ENCODE results near the gene TGM4. TPM values are rescaled to one million over a fixed set of nuclear protein-coding genes. Genes with fewer than 3 reads are reported as not detected.

Gene TGM4
- total RNA-seq, 4 donors from 2014 or later: not detected

DNA sequence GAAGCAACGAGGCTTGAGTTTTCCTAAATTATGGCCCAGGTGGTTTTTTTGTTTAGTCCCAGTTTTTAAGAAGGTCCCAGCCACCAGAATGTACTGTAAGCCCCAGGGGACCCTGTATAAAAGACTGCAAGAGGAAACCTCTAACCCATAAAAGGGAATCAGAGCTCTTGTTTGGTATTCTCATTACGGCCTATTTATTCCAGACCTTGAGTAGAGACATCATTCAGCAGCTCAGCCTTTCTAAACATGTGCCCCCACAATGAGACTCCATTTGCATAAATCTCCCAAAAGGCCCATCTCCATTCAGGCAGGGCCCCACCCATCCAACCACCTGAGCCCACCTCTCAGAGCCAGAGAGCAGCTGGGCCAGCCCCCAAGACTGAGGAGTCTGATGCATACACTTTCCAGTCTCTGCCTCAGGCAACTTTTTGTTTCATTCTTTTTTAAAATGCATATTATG lies 75.9 kb downstream of the TGM4 start:
- TF ChIP-seq, protein P1, sequence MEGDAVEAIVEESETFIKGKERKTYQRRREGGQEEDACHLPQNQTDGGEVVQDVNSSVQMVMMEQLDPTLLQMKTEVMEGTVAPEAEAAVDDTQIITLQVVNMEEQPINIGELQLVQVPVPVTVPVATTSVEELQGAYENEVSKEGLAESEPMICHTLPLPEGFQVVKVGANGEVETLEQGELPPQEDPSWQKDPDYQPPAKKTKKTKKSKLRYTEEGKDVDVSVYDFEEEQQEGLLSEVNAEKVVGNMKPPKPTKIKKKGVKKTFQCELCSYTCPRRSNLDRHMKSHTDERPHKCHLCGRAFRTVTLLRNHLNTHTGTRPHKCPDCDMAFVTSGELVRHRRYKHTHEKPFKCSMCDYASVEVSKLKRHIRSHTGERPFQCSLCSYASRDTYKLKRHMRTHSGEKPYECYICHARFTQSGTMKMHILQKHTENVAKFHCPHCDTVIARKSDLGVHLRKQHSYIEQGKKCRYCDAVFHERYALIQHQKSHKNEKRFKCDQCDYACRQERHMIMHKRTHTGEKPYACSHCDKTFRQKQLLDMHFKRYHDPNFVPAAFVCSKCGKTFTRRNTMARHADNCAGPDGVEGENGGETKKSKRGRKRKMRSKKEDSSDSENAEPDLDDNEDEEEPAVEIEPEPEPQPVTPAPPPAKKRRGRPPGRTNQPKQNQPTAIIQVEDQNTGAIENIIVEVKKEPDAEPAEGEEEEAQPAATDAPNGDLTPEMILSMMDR (IDR thresholded peaks at IDR 0.05): no peak
- DNase-seq (ENCODE audit: low spot score) (no peak), ATAC-seq (ENCODE audit: low FRiP score) (no peak)

DNA sequence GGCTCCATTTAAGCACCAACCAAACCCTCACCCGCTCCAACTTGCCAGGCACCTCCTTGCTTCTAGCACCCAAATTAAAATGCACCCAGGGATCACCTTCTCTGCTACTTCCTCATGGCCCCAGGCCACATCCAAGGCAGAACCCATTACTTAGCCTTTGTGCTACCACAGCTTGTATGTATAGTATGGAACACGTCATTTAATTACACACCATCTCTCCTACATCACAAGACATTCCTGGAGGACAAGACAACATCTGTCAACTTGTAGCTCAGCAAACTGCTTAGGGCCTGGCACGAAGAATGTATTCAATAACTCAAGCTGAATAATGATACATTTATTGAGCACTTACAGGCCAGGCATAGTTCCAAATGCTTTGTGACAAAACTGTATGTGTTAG lies 78.3 kb downstream of the TGM4 start:
- DNase-seq (ENCODE audit: low spot score) (no peak), ATAC-seq (ENCODE audit: low FRiP score) (no peak)
- TF ChIP-seq, protein P1 (IDR thresholded peaks at IDR 0.05): no peak

DNA sequence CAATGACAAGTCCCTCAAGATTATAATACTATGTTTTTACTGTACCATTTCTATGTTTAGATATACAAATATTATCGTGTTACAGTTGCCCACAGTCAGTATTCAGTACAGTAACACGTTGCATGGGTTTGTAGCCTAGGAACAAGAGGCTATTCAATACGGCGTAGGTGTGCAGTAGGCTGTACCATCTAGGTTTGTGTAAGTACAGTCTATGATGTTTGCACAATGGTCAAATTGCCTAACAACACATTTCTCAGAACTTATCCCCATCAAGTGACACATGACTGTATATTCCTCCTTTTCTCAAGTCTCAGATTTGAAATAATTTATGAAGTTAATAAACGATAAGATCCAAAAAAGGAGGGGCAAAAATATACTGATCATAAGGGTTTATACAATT lies 79.9 kb downstream of the TGM4 start:
- ATAC-seq (ENCODE audit: low FRiP score): no peak
- DNase-seq (ENCODE audit: low spot score): no peak

DNA sequence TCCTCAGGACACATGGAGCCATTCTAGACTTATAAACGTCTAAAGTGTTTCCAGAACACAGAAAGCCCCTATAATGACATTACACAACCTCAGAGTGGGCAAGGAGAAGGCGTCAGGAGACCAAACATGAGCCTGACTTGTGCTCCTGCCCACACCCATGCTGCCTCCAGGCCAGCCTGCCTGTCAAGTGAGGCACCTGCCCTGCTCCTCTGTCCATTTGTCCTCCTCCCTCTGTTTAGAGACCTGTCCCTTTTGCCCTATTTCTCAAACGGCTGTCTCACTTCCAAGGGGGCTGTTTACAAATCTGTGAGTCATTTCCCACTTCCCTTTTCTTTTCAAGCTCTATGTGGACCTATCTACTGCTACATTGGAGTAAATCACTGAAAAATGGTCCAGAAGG lies 80.6 kb downstream of the TGM4 start:
- DNase-seq (ENCODE audit: low spot score) (no peak), ATAC-seq (ENCODE audit: low FRiP score) (no peak)

More for the DNA sequence above, 79.9 kb downstream of the TGM4 start:
- TF ChIP-seq, protein P1 (IDR thresholded peaks at IDR 0.05): no peak

DNA sequence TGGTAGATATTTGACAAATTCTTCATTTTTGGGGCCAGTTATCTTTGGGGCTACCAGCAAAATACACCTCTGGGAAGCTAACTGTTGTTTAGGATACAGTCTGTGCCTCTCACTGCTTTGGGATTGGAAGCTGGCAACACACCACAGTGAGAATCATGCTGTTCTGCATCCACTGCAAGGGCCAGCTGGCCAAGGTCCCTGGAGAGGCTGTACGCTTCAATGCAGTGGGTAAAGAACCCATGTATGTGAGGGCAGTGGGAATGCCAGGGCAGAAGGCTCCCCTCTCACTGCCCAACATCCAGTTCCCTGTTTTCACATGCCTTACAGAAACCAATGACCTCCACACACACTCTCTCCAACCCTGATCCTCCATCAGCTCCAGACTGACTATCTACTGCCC lies 81.5 kb downstream of the TGM4 start:
- TF ChIP-seq, protein P1 (IDR thresholded peaks at IDR 0.05): no peak
- no peak for DNase-seq (ENCODE audit: low spot score)
- ATAC-seq (ENCODE audit: low FRiP score): no peak

More for the DNA sequence above, 80.6 kb downstream of the TGM4 start:
- TF ChIP-seq, protein P1 (IDR thresholded peaks at IDR 0.05): no peak

DNA sequence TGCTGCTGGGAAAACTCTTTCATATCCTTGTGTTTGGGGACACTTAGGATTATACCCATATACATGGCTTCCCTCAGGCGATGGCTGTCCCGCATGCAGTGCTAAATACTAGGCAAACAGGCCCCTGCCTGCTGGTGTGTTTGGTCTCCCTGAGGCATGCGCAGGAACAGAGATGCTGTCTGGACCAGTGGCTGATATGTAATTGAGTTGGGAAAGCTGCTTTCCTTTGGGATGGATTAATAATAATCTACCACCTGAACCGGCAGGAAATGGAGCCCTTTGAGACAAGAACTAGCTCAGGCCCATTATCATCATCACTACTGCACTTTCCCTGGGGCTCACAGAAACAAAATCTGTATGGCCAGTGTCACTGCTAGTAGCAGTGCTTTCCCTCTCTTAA lies 83.6 kb downstream of the TGM4 start:
- TF ChIP-seq, protein P1 (IDR thresholded peaks at IDR 0.05): no peak
- DNase-seq (ENCODE audit: low spot score) (no peak), ATAC-seq (ENCODE audit: low FRiP score) (no peak)

DNA sequence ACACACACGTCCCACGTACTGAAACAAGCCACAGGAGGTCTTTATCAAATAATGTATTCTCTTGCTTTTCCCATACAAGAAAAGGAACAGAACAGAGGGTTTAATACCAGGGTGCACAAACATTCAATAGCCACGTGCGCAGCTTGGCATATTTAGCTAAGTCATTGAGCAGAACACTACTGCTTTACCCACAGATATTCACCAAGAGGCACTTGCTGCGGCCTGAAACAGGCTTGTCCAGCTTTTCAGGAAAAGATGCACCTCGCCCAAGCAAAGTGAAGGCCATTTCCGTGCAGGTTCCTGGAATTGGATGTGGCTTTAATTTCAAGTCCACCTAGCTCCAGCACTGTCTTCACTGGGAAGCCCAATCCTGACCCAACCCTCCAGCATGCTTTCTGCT lies 84.0 kb downstream of the TGM4 start:
- TF ChIP-seq, protein P1 (IDR thresholded peaks at IDR 0.05): no peak
- no peak for DNase-seq (ENCODE audit: low spot score)
- no peak for ATAC-seq (ENCODE audit: low FRiP score)
